GM12865 (cell line): ENCODE measurements around the gene TRIM25.

Experiments
- DNase-seq: peaks from one replicate; pipeline ENCODE4 v3.0.0; 2010; ENCODE audit warnings: low read depth
- H3K4me3 ChIP-seq: 2 replicates; pipeline ENCODE4 v1.5.1; 2011; ENCODE audit warnings: mild to moderate bottlenecking, low read depth, low read length, control low read depth
- TF ChIP-seq, protein P1 (sequence below): IDR thresholded peaks from 2 replicates; pipeline ENCODE4 v1.5.1; 2011; ENCODE audit warnings: low read length, control low read depth, low read depth, inconsistent platforms; ENCODE audit not compliant: insufficient read depth; ENCODE audit errors: missing control alignments

Gene TRIM25

DNA sequence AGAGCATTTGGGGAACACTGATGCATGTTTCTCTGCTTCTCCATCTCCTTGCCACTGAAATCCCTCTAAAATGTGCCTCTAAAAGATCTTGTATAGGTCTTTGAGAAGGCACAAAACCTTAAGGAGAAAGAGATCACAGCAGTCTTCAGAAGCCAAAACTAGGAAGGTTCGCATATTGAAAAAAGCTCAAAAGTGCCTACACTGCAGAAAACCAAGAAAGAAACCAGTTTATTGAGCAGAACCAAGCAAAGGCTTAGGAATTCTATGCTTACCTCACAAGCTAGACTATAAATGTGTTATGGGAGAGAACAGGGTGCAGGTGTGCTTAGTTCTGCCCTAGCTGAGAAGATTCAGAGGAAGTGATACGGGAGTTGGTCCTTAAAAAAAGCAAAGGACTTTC lies 63.3 kb downstream of the TRIM25 start:
- TF ChIP-seq, protein P1, sequence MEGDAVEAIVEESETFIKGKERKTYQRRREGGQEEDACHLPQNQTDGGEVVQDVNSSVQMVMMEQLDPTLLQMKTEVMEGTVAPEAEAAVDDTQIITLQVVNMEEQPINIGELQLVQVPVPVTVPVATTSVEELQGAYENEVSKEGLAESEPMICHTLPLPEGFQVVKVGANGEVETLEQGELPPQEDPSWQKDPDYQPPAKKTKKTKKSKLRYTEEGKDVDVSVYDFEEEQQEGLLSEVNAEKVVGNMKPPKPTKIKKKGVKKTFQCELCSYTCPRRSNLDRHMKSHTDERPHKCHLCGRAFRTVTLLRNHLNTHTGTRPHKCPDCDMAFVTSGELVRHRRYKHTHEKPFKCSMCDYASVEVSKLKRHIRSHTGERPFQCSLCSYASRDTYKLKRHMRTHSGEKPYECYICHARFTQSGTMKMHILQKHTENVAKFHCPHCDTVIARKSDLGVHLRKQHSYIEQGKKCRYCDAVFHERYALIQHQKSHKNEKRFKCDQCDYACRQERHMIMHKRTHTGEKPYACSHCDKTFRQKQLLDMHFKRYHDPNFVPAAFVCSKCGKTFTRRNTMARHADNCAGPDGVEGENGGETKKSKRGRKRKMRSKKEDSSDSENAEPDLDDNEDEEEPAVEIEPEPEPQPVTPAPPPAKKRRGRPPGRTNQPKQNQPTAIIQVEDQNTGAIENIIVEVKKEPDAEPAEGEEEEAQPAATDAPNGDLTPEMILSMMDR, result no peak
- H3K4me3 ChIP-seq, result no peak overlapping the region
- DNase-seq, result no peak

DNA sequence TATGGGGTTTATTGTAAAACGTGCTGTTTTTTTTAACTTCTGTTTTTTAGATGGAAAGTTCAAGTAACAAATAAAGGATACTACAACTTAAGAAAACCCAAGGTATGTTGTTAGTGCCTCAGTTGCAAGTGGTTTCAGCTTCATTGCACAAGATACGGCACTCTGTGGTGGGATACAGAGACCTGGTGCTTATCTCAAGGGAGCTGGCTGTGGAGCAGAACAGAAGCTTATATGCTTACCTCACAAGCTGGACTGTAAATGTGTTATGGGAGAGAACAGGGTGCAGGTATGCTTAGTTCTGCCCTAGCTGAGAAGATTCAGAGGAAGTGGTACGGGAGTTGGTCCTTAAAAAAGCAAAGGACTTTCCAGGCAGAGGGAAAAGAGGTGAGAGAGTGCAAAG lies 64.7 kb downstream of the TRIM25 start:
- H3K4me3 ChIP-seq, result no peak overlapping the region
- DNase-seq, result no peak
- TF ChIP-seq, protein P1, result no peak

DNA sequence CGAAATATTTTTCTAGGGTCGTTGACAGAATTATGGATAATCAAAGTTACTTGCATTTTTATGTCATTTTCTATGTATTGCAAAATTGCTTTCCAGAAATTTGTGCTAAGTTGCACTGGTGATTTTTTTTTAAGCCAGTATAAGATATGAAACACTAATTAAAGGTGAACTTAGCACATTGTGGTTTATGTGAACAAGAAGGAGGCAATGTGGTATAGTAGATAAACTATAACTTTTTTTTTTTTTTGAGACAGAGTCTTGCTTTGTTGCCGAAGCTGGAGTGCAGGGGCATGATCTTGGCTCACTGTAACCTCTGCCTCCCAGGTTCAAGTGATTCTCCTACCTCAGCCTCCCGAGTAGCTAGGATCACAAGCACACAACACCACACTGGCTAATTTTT lies 66.7 kb downstream of the TRIM25 start:
- DNase-seq, result no peak
- H3K4me3 ChIP-seq, result no peak overlapping the region
- TF ChIP-seq, protein P1, result no peak

- no peak overlapping the region for H3K4me3 ChIP-seq
- DNase-seq, result peak; percentile 25
Observed at GRCh38 chr17:56845934-56846333, 67.9 kb downstream of the TRIM25 start.

DNA sequence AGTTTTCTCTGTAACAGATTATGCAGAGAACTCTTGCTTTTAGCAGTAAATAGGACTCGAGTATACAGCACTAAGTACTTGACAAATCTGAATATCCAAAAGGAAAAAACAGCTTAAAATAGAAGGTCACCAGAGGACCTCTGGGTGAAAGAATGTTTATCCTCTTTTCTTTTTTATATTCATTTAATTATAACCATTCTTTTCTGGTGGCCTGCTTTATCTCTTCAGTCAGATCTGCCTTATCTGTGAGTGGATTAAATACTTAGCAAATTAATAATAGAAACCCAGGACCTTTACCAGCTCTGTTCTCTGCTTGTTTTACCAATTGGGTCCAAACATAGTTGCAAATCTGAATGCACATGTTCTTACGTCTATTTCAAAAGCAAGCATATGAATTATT lies 71.3 kb downstream of the TRIM25 start:
- H3K4me3 ChIP-seq, result no peak overlapping the region
- DNase-seq, result no peak
- TF ChIP-seq, protein P1, result no peak

More at GRCh38 chr17:56845934-56846333, 67.9 kb downstream of the TRIM25 start:
- TF ChIP-seq, protein P1, result no peak

- no peak for DNase-seq
- TF ChIP-seq, protein P1, result no peak
- H3K4me3 ChIP-seq, result no peak overlapping the region
Observed at GRCh38 chr17:56838687-56839086, 75.2 kb downstream of the TRIM25 start.
